GM21367 (cell line): ENCODE data around the gene OGDH.
"Not testable (repeated sequence)": the region's sequence is repeated elsewhere in the genome, so short reads cannot be mapped to it uniquely, and the experiment has no call there.

Experiments used
- ATAC-seq: cut with Tn5 transposase; IDR thresholded peaks from one replicate; pipeline ENCODE4 v1.9.1; 2021; ENCODE audit not compliant: unreplicated experiment

The OGDH gene

DNA sequence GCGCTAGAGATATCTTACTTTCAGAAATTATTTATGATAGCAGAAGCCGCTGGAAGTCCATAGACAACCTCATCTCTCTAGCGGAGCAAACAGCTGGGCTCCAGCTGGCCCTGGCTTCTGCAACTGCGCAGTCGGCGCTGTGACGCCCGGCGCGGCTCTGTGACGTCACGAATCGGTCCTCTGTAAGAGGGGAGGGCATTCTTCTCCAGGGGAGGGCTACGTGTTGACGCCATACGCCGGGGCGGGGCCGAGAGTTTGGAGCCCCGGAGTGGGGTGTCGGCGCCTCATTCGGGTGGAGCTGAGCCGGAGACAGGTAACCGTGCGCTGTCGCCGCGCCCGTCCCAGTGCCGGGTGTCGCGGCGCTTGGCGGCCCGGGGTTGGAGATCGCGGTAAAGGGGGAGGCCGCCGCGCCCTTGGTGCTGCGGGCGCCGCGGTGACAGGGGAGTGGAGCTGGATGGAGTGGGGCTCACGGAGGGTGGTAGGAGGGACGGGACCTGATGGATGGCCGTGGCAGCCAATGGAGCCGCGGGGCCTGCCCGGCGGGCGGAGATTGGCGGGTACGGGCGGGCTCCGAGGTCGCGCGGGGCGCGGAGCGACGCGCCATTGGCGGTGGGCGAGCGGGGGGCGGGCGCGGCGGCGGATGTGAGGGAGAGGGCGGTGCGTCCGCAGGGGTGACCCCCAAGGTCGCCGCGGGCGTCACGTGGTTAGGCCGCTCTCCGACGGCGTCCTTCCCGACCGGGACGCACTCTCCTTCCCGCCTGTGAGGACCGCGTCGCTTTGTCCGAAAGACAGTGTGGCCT is at the start of gene OGDH:
OGDH (plus strand) TSS at position 287 of the 800 bp plus-strand sequence. CDS start 17,717 bp downstream, outside the sequence.
- ATAC-seq: peak; percentile 93

DNA sequence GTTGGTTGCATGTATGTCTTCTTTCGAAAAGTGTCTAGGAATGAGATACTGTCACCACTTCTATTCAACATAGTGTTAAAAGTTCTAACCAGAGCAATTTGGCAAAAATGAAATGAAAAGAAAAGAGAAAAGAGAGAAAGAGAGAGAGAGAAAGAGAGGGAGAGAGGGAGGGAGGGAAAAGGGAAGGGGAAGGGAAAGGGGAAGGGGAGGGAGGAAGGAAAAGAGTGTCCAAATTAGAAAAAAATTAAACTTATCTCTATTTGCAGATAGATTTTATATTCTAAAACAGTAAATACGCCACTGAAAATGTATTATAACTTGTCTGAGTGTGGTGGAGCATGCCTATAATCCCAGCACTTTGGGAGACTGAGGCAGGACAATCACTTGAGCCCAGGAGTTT is 48.9 kb upstream of the OGDH start:
- no peak for ATAC-seq

DNA sequence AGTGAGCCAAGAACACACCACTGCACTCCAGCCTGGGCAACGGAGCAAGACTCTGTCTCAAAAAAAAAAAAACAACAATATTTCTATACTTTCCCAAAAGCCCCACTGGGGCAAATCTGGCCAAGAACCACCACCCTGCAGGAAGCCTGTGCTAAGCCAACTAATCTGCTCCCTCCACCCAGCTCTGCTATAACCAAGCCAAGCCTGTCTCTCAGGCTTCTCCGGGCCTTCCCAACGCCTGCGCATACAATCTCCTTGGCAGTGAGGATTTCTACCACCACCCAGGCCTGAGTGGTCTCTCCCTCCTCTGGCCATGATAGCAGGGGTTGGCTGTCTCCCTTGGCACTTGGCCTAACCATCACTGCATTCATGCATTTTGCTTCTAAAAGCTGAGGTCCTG is 46.9 kb upstream of the OGDH start:
- no peak for ATAC-seq

DNA sequence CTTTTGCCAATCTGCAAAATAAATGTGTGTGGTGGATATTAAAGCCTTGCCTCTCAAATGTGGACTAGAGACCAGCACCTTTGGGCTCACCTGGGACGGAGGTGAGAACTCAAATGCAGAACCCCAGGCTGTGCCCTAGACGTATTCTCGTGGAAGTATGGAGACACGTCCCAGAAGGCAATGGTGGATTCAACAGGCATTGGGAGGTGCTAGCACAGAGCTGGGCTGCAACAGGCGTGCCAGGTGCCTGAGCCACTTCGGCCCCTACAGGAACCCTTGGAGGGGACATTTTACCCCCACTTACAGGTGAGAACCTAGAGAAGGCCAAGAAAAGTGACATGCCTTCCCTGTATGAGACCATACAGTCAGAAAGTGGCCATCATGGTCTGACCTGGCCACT is 44.9 kb upstream of the OGDH start:
- ATAC-seq: no peak

DNA sequence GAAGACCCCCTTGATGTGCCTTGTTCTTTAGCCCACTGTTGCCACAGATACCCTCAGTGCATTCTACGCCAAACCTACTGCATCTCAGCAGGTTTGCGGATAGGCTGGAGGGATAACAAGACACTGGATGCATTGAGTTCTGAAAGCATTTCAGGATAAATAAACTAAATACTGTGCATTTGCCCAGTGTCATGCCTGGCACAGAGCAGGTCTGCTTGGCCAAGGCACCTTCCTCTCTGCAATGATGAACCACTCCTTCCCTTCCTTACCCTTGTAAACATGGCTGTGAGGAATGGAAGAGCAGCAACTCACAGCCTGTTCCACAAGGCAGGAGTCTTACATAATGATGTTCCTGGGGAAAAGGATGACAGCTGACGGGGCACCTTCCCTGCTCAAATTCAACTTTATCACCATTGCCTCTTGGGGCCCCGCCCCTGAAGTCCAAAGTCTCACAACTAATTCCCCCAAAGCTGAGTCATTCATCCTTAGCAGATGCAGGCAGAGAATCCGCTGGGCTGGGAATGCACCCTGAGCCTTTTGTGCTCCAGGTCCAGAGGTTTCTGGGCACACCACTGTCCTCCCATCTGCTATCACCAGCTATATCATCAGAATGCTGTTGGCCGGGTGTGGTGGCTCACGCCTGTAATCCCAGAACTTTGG is 44.3 kb upstream of the OGDH start:
- ATAC-seq: no peak

DNA sequence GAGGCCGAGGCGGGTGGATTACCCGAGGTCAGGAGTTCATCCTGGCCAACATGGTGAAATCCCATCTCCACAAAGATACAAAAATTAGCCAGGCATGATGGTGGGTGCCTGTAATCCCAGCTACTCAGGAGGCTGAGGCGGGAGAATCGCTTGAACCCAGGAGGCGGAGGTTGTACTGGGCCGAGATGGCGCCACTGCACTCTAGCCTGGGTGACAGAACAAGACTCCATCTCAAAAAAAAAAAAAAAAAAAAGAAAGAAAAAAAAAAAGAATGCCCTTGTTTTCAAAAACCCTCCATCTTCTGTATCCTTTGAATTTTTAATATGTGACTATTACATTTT is 43.8 kb upstream of the OGDH start:
- not testable (repeated sequence) for ATAC-seq

DNA sequence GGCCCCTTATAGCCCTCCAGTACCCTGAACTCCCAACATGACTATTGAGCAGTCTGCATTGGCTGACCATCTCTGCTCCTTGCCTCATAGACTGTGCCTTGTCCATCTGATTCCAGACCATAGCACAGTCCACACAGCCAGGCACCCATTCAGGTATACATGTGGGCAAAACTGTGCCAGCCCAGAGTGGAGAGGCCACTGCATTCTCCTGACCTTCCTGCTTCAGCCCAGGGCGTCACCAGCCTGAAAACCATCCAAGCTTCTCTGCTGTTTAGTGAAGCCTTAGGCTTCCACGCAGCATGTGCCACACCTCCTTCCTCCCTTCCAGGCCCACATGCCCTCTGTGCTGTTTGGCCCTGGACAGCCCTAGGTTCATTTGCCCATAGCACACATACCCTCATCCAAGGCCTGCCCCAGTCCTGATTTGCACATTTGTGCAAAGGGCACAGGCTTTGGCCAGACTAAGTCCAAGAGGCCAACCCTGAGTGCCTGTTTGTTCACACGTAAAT is 43.2 kb upstream of the OGDH start:
- ATAC-seq: no peak

DNA sequence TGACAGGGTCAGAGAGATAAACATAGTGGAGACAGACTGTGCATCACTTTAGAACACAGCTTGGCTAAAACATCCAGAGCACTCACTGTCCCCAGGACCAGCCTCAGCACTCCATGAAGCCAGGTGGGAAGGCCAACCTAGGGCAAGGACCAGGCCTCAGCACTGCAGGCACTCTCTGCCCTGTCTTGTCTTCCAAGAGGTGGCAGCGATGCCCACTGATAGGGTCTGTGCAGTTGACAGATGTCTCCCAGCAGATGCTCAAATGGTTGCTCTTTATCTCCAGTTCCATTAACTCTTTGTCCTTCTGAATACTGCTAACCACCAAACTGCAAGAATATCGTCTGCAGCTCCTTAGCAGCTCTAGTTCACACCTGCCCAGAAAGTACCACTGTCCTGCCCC is 41.8 kb upstream of the OGDH start:
- no peak for ATAC-seq

DNA sequence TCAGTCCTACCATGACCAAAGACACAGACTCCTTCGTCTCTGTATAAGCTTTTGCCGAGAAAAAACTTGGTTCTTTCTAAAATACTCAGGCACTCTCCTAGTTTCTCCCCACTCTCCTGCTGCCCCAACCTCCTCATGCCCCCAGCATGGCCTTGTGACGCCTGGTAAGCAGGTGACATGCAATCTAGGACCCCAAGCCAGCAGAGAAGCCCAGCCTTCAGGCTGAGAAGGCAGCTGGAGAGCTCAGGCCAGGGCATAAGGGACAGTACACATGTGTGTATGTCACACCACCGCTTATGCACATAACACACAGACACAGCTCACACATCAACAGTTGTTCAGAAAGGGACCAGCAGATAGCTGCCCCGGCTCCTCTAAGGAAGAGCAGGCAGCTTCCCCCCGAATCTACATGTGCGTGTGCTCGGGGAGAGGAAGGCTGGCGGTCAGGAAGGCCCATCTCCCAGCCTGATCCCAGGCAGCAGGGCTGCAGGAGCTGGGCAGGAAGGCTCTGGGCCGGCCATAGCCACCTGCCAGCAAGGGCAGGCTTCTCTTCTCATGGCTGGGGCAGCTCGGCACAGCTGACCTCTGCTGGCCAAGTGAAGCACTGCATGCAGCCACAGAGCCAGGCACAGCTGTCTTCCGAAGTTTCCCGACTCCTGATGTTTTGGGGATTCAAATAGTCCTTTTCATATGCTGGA is 41.2 kb upstream of the OGDH start:
- no peak for ATAC-seq

DNA sequence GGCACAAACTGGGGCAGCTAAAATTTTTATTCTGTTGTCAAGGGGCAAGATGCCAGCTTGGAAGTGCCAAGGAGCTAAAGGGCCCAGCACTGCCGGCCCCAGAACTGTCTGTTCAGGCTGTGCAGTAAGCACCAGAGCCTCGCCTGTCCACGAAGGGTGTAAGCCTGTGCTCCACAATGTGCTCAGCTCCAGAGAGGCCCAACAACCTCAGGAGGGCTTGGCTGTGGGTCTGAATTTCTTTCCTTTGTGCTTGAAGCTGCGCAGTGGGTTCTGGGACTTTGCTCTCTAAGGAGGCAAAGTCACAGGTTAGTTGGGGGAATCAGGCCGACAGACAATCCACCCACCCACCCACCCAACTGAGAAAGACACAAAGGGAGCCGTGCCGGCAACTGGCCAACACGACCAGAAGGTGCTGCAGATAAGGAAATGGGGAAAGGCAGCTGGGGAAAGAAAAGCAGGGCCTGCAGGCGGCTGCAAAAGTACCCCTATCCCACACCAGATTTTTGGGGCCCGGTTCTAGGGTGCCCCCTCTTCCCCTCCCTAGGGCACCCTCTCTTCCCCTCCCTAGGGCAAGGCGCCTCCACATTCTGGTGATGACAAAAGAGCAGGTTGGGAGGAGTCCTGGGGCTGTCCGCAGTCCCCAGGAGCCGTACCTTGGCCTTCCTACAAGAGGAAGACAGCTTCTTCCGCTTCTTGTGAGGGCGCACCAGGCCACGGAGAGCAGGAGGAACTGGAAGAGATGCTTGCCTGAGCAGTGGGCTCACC is 40.5 kb upstream of the OGDH start:
- no peak for ATAC-seq

DNA sequence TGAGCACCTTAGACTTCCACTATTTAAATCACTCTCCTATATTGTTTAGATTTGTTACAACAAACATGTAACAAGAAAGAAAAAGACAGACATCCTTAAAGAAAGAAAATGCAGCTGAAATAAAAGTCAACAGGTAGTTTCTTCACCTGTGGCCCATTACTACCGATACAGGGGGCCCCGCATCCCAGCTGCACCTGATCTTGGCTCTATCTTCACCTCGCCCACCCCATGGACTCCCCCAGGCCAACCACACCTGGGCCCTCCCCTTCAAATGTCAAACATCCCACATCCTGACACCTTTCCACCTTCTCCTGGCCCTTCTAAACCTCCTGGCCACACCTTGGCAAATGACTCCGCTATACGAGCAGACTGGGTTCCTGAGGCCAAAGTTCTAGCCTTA is 39.7 kb upstream of the OGDH start:
- ATAC-seq: no peak

DNA sequence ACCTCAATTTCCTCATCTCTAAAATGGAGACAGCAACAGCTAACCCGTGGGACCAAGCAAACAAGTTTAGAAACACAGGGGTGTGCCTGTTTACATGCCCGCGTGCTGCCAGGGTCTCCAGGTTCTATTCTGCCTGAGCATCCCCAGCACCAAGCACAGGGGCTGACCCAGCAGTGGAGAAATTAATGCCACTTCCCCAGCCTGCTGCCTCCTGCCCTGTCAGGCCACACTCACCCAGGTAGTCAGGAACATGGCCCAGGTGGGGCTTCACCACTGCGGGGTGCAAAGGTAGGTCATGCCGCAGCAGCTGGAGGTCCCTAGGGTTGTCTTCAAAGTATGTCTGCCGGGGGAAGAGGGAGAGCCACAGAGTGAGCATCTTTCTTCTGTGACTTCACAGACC is 38.5 kb upstream of the OGDH start:
- ATAC-seq: no peak

DNA sequence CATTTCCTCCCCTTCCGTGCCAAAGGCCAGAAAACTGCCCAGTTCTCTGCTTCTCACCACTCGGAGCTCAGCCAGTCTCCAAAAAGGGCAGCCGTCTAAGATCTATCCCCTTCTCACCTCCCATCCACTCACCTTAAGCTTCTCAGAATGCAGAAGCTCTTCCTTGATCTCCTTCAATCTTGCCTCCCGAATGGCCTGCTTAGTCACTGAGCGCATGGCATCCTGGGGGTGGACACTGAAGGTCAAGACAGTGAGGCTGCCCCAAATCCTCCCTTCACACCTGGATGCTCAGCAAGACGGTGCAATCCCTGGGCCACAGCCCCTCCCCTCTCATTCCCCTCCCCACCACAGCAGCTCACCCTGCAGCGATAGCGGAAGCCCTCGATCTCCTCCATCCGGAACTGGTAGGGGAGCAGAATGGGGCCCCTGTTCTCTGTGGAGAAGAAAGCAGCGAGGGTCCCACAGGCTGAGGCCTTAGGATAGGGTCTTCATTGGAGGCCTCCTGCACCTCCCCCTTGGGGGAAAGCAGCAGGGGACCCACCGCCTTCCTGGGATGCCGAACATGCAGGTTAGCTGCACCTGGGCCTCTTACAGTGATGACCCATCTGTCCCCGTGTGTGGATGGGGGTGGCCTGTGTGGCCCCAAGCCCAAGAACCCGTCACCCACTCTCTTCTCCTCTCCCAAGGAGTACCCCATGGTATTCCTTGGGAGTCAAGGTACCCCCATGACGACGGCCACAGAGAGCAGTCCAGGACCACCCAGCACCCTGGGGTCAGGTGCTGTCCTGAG is 37.5 kb upstream of the OGDH start:
- ATAC-seq: no peak

DNA sequence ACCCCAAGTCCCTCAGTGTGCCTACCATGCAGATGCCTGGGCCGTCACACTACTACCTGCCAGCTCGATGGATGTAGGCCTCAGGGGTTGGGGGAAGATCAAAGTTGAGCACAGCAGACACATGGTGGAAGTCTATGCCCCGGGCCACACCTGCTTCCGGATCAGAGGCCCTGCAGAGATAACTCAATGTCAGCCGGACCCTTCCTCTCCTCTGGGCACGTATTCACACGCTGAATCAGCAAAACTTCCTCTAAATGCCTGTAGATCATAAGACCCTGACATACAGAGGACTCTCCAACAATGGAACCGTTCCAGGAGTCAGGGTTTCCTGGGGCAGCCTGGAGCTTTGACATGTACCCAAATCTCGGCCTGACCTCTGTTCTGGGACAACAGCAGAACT is 36.5 kb upstream of the OGDH start:
- no peak for ATAC-seq

DNA sequence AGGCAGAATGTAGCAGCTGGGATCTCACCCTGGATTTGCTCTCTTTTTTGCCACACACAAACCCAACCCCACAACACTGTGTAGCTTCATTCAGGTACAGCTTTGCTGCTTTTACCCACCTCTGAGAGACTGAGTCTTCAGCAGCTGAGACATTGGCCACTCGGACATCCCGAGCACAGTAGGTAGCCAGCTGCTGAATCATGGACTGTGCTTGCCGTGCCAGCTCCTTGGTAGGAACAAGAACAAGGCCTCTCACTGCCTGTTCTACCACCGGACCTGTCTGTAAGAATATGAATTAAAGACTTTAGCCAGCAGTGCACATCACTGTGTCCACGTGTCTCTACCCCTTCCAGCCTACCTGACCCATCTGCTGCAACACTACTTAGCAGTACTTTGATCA is 33.7 kb upstream of the OGDH start:
- no peak for ATAC-seq

DNA sequence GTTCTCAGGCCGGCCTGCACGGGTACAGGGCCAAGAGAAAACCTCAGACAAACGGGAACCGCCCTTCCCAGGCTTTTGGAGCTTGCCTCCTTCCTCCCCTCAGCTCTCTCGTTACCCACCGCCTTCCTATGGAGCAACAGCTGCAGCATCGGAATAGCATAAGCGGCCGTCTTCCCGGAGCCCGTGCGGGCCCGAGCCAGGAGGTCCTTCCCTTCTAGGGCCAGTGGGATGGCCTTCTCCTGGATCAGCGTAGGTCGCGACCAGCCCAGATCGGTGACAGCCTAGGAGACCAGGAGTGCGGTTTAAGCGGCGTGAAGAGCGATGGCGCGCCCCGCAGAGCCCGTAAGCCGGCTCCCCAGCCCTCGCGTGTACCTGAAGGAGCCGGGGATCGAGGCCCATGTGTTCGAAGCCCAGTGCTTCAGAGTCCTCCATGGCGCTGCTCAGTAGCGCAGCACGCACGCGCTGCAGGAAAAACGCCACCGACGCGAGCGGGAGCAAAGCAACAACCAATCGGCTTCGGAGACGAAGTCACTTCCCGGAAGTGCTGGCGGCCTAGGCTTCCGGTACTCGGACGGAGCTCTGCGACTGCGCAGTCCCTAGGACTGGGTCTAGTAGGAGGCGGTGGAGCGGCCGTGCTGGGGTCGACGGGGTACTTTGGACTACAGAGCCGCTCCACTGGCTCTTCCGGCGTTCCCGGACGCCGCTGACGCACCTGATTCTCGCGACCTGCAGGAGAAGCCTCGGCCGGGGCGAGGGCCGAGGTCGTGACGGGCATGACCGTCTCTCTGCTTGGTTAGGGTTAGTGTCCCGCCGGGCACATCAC is 32.8 kb upstream of the OGDH start, which contains the start of gene DDX56:
DDX56 (minus strand) TSS at position 445 of the 823 bp plus-strand sequence; CDS start at position 432, 13 bp downstream.
- peak; percentile 89 for ATAC-seq

DNA sequence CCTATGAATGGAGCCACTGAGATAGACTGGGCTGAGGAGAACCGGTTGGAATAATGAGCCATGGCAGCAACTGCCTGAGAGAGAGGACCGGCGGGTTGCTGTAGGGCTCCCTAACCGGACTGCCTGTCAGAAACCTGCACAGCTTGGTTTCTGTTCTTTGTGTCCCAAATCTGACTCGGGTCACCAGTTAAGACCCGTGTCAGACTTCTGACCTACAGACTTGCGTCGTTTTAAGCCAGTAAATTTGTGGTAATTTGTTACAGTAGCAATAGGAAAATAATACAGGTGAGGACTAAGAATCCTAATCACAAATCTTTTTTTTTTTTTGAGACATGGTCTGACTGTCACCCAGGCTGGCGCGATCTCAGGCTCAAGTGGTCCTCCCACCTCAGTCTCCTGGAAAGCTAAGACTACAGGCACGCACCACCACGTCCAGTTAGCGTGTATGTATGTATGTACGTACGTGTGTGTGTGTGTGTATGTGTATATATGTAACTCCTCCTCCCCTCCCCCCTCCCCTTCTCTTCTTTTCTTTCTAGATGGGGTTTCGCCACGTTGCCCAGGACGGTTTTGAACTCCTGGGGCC is 32.0 kb upstream of the OGDH start:
- no peak for ATAC-seq

DNA sequence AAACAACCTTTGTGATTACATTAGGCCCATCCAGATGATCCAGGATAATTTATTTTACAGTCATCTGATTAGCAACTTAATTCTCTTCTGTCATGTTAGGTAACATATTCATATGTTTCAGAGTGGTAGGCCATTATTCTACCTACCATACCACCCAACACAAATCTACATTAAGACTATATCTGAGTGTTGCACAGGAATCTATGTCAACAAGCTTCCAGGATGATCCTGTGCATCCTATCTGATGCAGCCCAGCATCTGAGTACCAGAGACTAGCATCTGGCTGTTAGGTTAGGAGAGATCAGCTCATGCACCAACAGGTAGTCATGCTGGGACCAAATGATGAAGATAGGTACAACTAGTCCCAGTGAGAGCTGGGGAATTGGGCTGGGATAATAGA is 31.4 kb upstream of the OGDH start:
- ATAC-seq: no peak

DNA sequence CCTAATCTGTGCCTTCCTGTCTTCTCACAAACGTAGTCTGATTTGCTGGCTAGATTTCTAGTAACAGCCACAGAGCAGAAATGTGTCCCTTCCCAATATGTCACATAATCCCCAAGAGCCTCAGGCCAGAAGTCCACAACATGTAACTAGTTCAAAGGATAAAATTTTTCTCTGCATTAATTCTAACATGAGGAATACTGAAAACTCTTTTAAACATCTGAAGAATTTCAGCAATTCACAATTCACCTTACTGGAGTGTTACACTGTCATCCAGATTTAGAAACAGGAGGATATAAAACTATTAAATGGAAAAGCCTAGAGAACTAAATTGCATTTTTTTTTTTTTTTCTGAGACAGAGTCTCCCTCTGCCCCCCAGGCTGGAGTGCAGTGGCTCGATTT is 30.2 kb upstream of the OGDH start:
- no peak for ATAC-seq
